Esophagus muscularis mucosa (tissue), 3 donors: ENCODE results near the gene ABLIM3.

Source experiments
- EP300 ChIP-seq: sonication (generic); formaldehyde crosslinking; IDR thresholded peaks from one replicate; pipeline ENCODE4 v1.6.1; 2017; ENCODE audit warnings: antibody characterized with exemption
- TF ChIP-seq, protein P1 (sequence below), 3 experiments: fragments of 200-600 bp in 2 of 3; fragments of 450-650 bp in 1 of 3; sonication (generic) in 2 of 3; IDR thresholded peaks; one replicate each; pipeline ENCODE4 v1.5.1; 2017 to 2019; ENCODE audit warnings: antibody characterized with exemption in 3 of 3, mild to moderate bottlenecking in 2 of 3, moderate library complexity in 1 of 3

DNA sequence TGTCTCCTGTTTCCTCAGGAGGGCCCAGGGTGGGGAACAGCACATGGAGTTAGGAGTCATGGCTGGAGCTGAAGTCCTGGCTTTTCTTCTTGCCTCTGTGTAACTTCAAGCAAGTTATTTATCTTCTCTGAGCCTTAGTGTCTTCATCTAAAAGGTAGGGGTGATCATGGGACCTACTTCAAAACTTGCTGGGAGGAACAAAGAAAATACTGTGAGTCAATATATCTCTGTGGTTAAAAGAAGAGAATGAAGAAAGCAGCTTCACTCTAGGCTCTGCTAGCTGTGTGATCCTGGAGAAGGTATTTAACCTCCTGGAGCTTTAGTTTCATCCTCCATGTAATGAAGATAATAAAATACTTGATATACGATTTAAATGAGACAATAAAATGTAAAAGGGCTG, 156.9 kb downstream of the ABLIM3 start:
- TF ChIP-seq, protein P1, sequence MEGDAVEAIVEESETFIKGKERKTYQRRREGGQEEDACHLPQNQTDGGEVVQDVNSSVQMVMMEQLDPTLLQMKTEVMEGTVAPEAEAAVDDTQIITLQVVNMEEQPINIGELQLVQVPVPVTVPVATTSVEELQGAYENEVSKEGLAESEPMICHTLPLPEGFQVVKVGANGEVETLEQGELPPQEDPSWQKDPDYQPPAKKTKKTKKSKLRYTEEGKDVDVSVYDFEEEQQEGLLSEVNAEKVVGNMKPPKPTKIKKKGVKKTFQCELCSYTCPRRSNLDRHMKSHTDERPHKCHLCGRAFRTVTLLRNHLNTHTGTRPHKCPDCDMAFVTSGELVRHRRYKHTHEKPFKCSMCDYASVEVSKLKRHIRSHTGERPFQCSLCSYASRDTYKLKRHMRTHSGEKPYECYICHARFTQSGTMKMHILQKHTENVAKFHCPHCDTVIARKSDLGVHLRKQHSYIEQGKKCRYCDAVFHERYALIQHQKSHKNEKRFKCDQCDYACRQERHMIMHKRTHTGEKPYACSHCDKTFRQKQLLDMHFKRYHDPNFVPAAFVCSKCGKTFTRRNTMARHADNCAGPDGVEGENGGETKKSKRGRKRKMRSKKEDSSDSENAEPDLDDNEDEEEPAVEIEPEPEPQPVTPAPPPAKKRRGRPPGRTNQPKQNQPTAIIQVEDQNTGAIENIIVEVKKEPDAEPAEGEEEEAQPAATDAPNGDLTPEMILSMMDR (IDR thresholded peaks at IDR 0.05), result no peak
- no peak for TF ChIP-seq EP300
